Measurements from ENCODE around the gene TENM4. TPM values are rescaled to one million over a fixed set of nuclear protein-coding genes. Genes with fewer than 3 reads are reported as not detected.

The TENM4 gene
- total and polyA plus RNA-seq, 2 of the 8 experiments (the other 6 are each of a cell fraction or from before 2014, with no cell fraction given) = 3.5 to 7.2 TPM

- Histone ChIP-seq H2BK15ac (ENCODE audit: low read length) (no peak overlapping the region), H2BK120ac (replicated peaks; ENCODE audit: low read depth, low read length) (no peak overlapping the region), H2AFZ (ENCODE audit: low read length) (no peak overlapping the region), H3K9me3 (ENCODE audit: insufficient read depth in 2 of 2, low read depth in 1 of 2, low read length in 1 of 2) (no peaks in the 10 kb centered on the region), H4K5ac (ENCODE audit: insufficient read length, low read depth, low read length) (no peak overlapping the region), H3K27ac (ENCODE audit: low read depth, low read length) (no peak overlapping the region), H2AK5ac (ENCODE audit: low read depth, low read length) (no peak overlapping the region), H2BK12ac (ENCODE audit: low read depth, low read length) (no peak overlapping the region), H2BK5ac (ENCODE audit: low read depth, low read length) (no peak overlapping the region), H3K79me2 (ENCODE audit: control insufficient read depth in 1 of 2, insufficient read depth in 2 of 2, low read length in 2 of 2) (no peaks in the 10 kb centered on the region), H3K23ac (ENCODE audit: insufficient read length) (no peak overlapping the region), H3K36me3 (ENCODE audit: control insufficient read depth in 2 of 4, insufficient read depth in 4 of 4, low read length in 3 of 4) (no peaks in the 10 kb centered on the region), H4K8ac (ENCODE audit: extremely low read depth, insufficient read depth, low read length) (no peak overlapping the region), H2BK20ac (ENCODE audit: low read length) (no peak overlapping the region), H3K27me3 (replicated peaks in 1 of 4; ENCODE audit: control insufficient read depth in 3 of 4, extremely low read depth in 1 of 4, insufficient read depth in 3 of 4, low read length in 3 of 4) (no peaks in the 10 kb centered on the region), H3K79me1 (ENCODE audit: low read depth, low read length) (no peaks in the 10 kb centered on the region; the same call in 1 of the 2 replicates), H3K4me2 (ENCODE audit: insufficient read depth in 1 of 2, low read depth in 2 of 2, low read length in 2 of 2) (no peak overlapping the region), H3K4me3 (ENCODE audit: extremely low read depth in 1 of 4, insufficient read depth in 2 of 4, low read depth in 3 of 4, low read length in 4 of 4) (no peak overlapping the region), H3K56ac (replicated peaks; ENCODE audit: insufficient read length, low read depth, low read length) (no peak overlapping the region), H3K9ac (replicated peaks in 1 of 4; ENCODE audit: extremely low read depth in 1 of 4, low read depth in 3 of 4, low read length in 3 of 4) (no peak overlapping the region), H3K4ac (replicated peaks; ENCODE audit: insufficient read length, low read depth, low read length) (no peak overlapping the region), H3K18ac (ENCODE audit: extremely low read depth, low read length) (no peak overlapping the region), H3K23me2 (ENCODE audit: low read depth, low read length) (no peaks in the 10 kb centered on the region), H3K14ac (ENCODE audit: insufficient read length) (no peak overlapping the region), H4K20me1 (replicated peaks in 1 of 2; ENCODE audit: control insufficient read depth in 1 of 2, insufficient read depth in 2 of 2, low read length in 2 of 2) (peaks cover 0 to 4% of the 10 kb centered on the region in 2 experiments), H3K4me1 (replicated peaks in 1 of 4; ENCODE audit: control insufficient read depth in 3 of 4, insufficient read depth in 4 of 4, low read length in 3 of 4) (peaks cover 0 to 2% (median 0%) of the 10 kb centered on the region in 4 experiments; a peak in 1 of 7 replicates), H4K91ac (replicated peaks; ENCODE audit: insufficient read length, low read length) (no peak overlapping the region)
- no peak for FAIRE-seq
- CTCF ChIA-PET (ENCODE audit: partially characterized antibody) = interaction anchor here (0.6 to 5.0 kb wide), 50 partner anchors 8 to 290 kb away, joined by 3 to 56 read pairs (median 4); partner anchors contain the start of gene TENM4
- DNase-seq (ENCODE audit: low read depth in 1 of 2, low spot score in 2 of 2) = no peak
- POLR2A ChIA-PET (ENCODE audit: partially characterized antibody) = no interaction called here
- 69% methylated on average over 2 of the region's 2 CpGs; no CpG with 5 or more reads in 1 of the 2 experiments for WGBS, 2 experiments (ENCODE audit: extremely low coverage in 1 of 2, insufficient coverage in 1 of 2, insufficient read length in 1 of 2, insufficient replicate concordance in 2 of 2, low coverage in 1 of 2, low lambda C conversion rate in 2 of 2, missing lambda C conversion rate in 1 of 2)
- TF ChIP-seq TAF1 (IDR thresholded peaks at IDR 0.05; ENCODE audit: low read depth, low read length) (no peak), RNF2 (IDR thresholded peaks at IDR 0.05; ENCODE audit: borderline replicate concordance, low read depth, low read length, missing control alignments, poor library complexity, severe bottlenecking) (no peak), POU5F1 (IDR thresholded peaks at IDR 0.05; ENCODE audit: low read depth, low read length) (no peak), E2F6 (IDR thresholded peaks at IDR 0.05) (no peak), CTBP2 (IDR thresholded peaks at IDR 0.05; ENCODE audit: borderline replicate concordance, insufficient read depth, insufficient read length, low read length) (no peak), EP300 (IDR thresholded peaks at IDR 0.05; ENCODE audit: borderline replicate concordance in 1 of 2, low read depth in 2 of 2, low read length in 2 of 2) (no peak), YY1 (IDR thresholded peaks at IDR 0.05; ENCODE audit: low read depth, low read length) (no peak), POLR2AphosphoS5 (IDR thresholded peaks at IDR 0.05; ENCODE audit: low read depth, low read length) (no peak), CTCF (IDR thresholded peaks at IDR 0.05; ENCODE audit: control extremely low read depth in 1 of 3, insufficient read depth in 1 of 3, low read depth in 1 of 3, low read length in 3 of 3) (no peak)
Measured at GRCh38 chr11:79400206-79400605, 40.6 kb downstream of the TENM4 start.
